Transverse colon (tissue), 4 donors: Measurements from ENCODE around the gene ZFP57. TPM values are rescaled to one million over a fixed set of nuclear protein-coding genes. Genes with fewer than 3 reads are reported as not detected.
A peak's percentile ranks its signal among the peaks of the same experiment; 100 is the strongest.

Experiments
- DNase-seq: peaks from one replicate; pipeline ENCODE4 v3.0.0-alpha.2; 2019
- H3K27ac ChIP-seq, 4 donors: fragments of 200-600 bp; sonication (generic); 2 replicates each; pipeline ENCODE4 v1.5.1; 2016 to 2018; ENCODE audit warnings: inconsistent platforms in 4 of 4
- H3K27me3 ChIP-seq: fragments of 200-600 bp; sonication (generic); 2 replicates; pipeline ENCODE4 v1.5.1; 2017; ENCODE audit warnings: inconsistent platforms
- H3K36me3 ChIP-seq, 4 donors: fragments of 200-600 bp; sonication (generic); 2 replicates each; pipeline ENCODE4 v1.5.1; 2017 to 2019; ENCODE audit warnings: inconsistent platforms in 4 of 4
- H3K4me1 ChIP-seq, 4 donors: fragments of 200-600 bp; sonication (generic); 2 replicates each; pipeline ENCODE4 v1.5.1; 2017 to 2020; ENCODE audit warnings: inconsistent platforms in 4 of 4
- H3K4me3 ChIP-seq, 4 donors: fragments of 200-600 bp; sonication (generic); 1 replicate in 1 of 4; 2 replicates in 3 of 4; pipeline versions ENCODE4 v1.5.1 to v1.6.1; 2017 to 2019; ENCODE audit warnings: inconsistent platforms in 4 of 4
- H3K9me3 ChIP-seq, 2 donors: fragments of 200-600 bp; sonication (generic); 2 replicates each; pipeline ENCODE4 v1.5.1; 2017 to 2019; ENCODE audit warnings: inconsistent platforms in 2 of 2
- CTCF ChIP-seq, 5 experiments: fragments of 200-600 bp in 3 of 5; fragments of 450-650 bp in 2 of 5; sonication (generic) in 3 of 5; IDR thresholded peaks; 1 replicate in 2 of 5; 2 replicates in 3 of 5; pipeline ENCODE4 v1.5.1; 2016 to 2017; ENCODE audit warnings: antibody characterized with exemption in 5 of 5, inconsistent platforms in 3 of 5, mild to moderate bottlenecking in 2 of 5, moderate library complexity in 1 of 5
- EP300 ChIP-seq: sonication (generic); formaldehyde crosslinking; IDR thresholded peaks from one replicate; pipeline ENCODE4 v1.6.1; 2017; ENCODE audit warnings: antibody characterized with exemption, low read depth
- POLR2A ChIP-seq: fragments of 450-650 bp; IDR thresholded peaks from one replicate; pipeline ENCODE4 v1.6.1; 2016; ENCODE audit warnings: antibody characterized with exemption, mild to moderate bottlenecking, moderate library complexity
- POLR2AphosphoS5 ChIP-seq, 3 donors: sonication (generic); formaldehyde crosslinking; IDR thresholded peaks; one replicate each; pipeline ENCODE4 v1.6.1; 2016; ENCODE audit warnings: antibody characterized with exemption in 3 of 3
- WGBS, 2 donors: methylation state at CpG; one replicate each; pipeline ENCODE4 v1.1.5; 2018; ENCODE audit warnings: low coverage in 1 of 2; 5-methylcytosine and 5-hydroxymethylcytosine counted together
- in situ Hi-C, 4 donors: fragments of 200-750 bp; cut with MboI; loops; one replicate each; pipeline versions ENCODE4 v1.15.0 to v1.15.1; 2017; ENCODE audit warnings: low sequenced_read_pairs in 3 of 4, low pct_ligation_motif_present in 1 of 4, low pct_unique_long_range_greater_than_20kb in 1 of 4
- intact Hi-C: fragments of 100-400 bp; cut with DNase I; formaldehyde crosslinking; loops from one replicate; pipeline ENCODE4 v1.15.1; 2023; ENCODE audit warnings: low total_unique reads
- total RNA-seq, 4 donors: library from RNA; depleted of rRNA; stranded (reverse); fragments of >200 nt; gene quantifications; one replicate each; pipeline ENCODE4 v1.1.0, GENCODE V29; 2016

ZFP57 gene
- total RNA-seq, 4 donors from 2014 or later = 0.27 TPM; not detected in 3

DNA sequence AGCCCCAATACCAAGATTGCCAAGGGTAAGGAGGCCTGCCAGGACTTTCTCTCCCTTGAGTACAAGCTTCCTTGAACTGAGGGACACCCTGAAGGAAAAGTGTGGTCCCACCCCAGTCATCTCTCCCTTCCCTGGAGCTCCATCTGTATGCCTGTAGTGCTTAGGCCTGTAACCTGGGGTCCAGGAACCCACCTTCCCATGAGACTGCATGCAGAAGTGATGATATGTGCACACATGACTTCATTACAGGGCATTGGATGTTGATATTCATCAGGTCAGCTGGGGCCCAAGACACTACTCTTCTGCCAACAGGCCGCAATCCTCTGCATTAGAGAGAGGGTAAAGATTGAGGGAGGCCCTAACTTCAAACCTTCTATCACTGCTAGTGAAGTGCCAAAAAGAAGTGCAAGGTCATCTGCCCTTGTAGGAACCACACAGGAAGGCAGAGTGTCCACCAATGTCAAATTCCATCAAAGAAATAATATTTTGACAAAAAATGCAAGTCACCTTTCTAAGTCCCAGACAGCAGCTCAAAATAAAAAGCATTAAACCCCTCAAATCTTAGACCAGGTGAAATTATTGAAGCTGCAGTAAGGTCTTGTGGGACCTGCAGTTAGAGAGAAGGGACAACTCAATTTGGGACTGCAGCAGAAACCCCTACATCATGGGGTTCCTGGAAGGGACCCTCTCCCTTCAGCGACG is 47.4 kb upstream of the ZFP57 start:
- Histone ChIP-seq H3K27ac (no peak overlapping the region), H3K4me1 (peaks cover 4 to 23% (median 11%) of the 10 kb centered on the region in 4 donors), H3K4me3 (no peak overlapping the region), H3K9me3 (no peaks in the 10 kb centered on the region), H3K27me3 (no peaks in the 10 kb centered on the region), H3K36me3 (peaks cover 0 to 19% (median 0%) of the 10 kb centered on the region in 4 donors)
- 89% methylated on average over 3 of the region's 3 CpGs; no CpG with 5 or more reads in 1 of the 2 donors for WGBS, 2 donors
- intact Hi-C loops = no loop called here
- in situ Hi-C loops = loop anchor here in 3 of 4 donors (25.0 kb wide), 2 partner anchors 109 to 284 kb away; partner anchors contain the start of gene HLA-G (in 2 of the 3)
- TF ChIP-seq CTCF (IDR thresholded peaks at IDR 0.05) (no peak), POLR2AphosphoS5 (IDR thresholded peaks at IDR 0.05) (no peak), EP300 (no peak), POLR2A (no peak)
- DNase-seq = no peak

DNA sequence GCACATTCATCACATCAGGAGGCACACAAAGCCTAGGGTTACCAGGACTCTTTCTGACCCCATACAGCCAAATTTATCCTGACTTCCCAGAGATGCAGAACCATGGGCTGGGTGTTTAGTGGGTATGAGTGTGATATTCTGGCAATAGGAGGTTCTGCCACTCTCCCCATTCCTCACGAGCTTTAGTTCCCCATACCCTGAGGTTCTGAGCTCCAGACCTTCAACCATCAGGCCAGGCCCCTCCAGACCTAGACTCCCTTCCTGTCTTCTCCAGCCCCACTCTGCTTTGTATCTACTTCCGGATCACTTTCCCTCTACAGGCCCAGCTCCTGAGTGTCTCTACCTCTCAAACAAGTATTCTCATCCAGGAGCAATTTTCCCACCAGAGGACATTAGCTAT is 46.7 kb upstream of the ZFP57 start:
- intact Hi-C loops (no loop called here), in situ Hi-C loops (loop anchor here in 3 of 4 donors (25.0 kb wide), 2 partner anchors 110 to 285 kb away; partner anchors contain the start of gene HLA-G (in 2 of the 3))
- Histone ChIP-seq H3K27me3 (no peaks in the 10 kb centered on the region), H3K36me3 (peaks cover 0 to 19% (median 0%) of the 10 kb centered on the region in 4 donors), H3K4me1 (peaks cover 4 to 23% (median 11%) of the 10 kb centered on the region in 4 donors), H3K27ac (no peak overlapping the region), H3K9me3 (no peaks in the 10 kb centered on the region), H3K4me3 (no peak overlapping the region)
- WGBS, 2 donors = 59% methylated on average over 2 of the region's 2 CpGs; no CpG with 5 or more reads in 1 of the 2 donors
- TF ChIP-seq POLR2A = no peak
- TF ChIP-seq POLR2AphosphoS5 (IDR thresholded peaks at IDR 0.05) = no peak
- no peak for TF ChIP-seq CTCF (IDR thresholded peaks at IDR 0.05)
- no peak for TF ChIP-seq EP300
- no peak for DNase-seq

- Histone ChIP-seq H3K4me3 (no peak overlapping the region), H3K27me3 (no peaks in the 10 kb centered on the region), H3K27ac (no peak overlapping the region), H3K4me1 (peaks cover 4 to 23% (median 11%) of the 10 kb centered on the region in 4 donors), H3K36me3 (peaks cover 0 to 19% (median 0%) of the 10 kb centered on the region in 4 donors), H3K9me3 (no peaks in the 10 kb centered on the region)
- DNase-seq = no peak
- intact Hi-C loops (no loop called here), in situ Hi-C loops (loop anchor here in 3 of 4 donors (25.0 kb wide), 2 partner anchors 111 to 286 kb away; partner anchors contain the start of gene HLA-G (in 2 of the 3))
- 88 to 98% methylated on average over 5 to 9 of the region's 9 CpGs for WGBS, 2 donors
- no peak for TF ChIP-seq POLR2AphosphoS5 (IDR thresholded peaks at IDR 0.05)
- no peak for TF ChIP-seq EP300
- no peak for TF ChIP-seq POLR2A
- TF ChIP-seq CTCF (IDR thresholded peaks at IDR 0.05) = no peak
Measured at GRCh38 chr6:29726571-29727194, 45.7 kb upstream of the ZFP57 start.

GRCh38 chr6:29726001-29726400 is 45.0 kb upstream of the ZFP57 start:
- Histone ChIP-seq H3K4me3 (peak overlapping the region in 1 of 4 donors; percentile 98), H3K9me3 (no peaks in the 10 kb centered on the region), H3K36me3 (peaks cover 0 to 19% (median 0%) of the 10 kb centered on the region in 4 donors), H3K27ac (no peak overlapping the region), H3K4me1 (peaks cover 4 to 23% (median 11%) of the 10 kb centered on the region in 4 donors), H3K27me3 (no peaks in the 10 kb centered on the region)
- intact Hi-C loops (no loop called here), in situ Hi-C loops (loop anchor here in 3 of 4 donors (25.0 kb wide), 2 partner anchors 111 to 286 kb away; partner anchors contain the start of gene HLA-G (in 2 of the 3))
- no peak for DNase-seq
- WGBS, 2 donors = 63 to 80% methylated on average over 1 of the region's 1 CpG
- TF ChIP-seq EP300 (no peak), POLR2A (no peak), POLR2AphosphoS5 (IDR thresholded peaks at IDR 0.05) (no peak), CTCF (IDR thresholded peaks at IDR 0.05) (no peak)
